HAP-1 (cell line): Measurements from ENCODE around the gene MRNIP.
"Not testable (repeated sequence)": the region's sequence is repeated elsewhere in the genome, so short reads cannot be mapped to it uniquely, and the experiment has no call there.

Experiments used
- DNase-seq, 2 experiments: peaks; one replicate each; pipeline ENCODE4 v3.0.0-alpha.2; 2016 to 2020; ENCODE audit warnings: low spot score in 2 of 2
- H3K27me3 ChIP-seq: fragments of 250-450 bp; sonication (Bioruptor Pico); 2 replicates; pipeline ENCODE4 v1.5.1; 2020; ENCODE audit warnings: low read depth, mild to moderate bottlenecking, moderate library complexity
- H3K36me3 ChIP-seq: fragments of 250-450 bp; sonication (Bioruptor Pico); replicated peaks from 2 replicates; pipeline ENCODE4 v1.5.1; 2020; ENCODE audit warnings: mild to moderate bottlenecking
- H3K4me1 ChIP-seq: fragments of 250-450 bp; sonication (Bioruptor Pico); 2 replicates; pipeline ENCODE4 v1.5.1; 2020; ENCODE audit warnings: mild to moderate bottlenecking
- H3K4me3 ChIP-seq: fragments of 250-450 bp; sonication (Bioruptor Pico); 2 replicates; pipeline ENCODE4 v1.5.1; 2020; ENCODE audit warnings: mild to moderate bottlenecking, moderate library complexity
- H3K9me3 ChIP-seq: fragments of 250-450 bp; sonication (Bioruptor Pico); 2 replicates; pipeline ENCODE4 v1.5.1; 2020; ENCODE audit warnings: mild to moderate bottlenecking, moderate library complexity
- in situ Hi-C: fragments of 300-500 bp; cut with MboI; formaldehyde crosslinking; loops from 3 replicates; pipeline ENCODE4 v1.14.3; 2020; ENCODE audit warnings: low sequenced_read_pairs, inconsistent platforms, mixed read lengths

The MRNIP gene

GRCh38 chr5:179880066-179880650 is 21.5 kb upstream of the MRNIP start:
- H3K9me3 ChIP-seq: peaks cover 9% of the 10 kb centered on the region
- no peaks in the 10 kb centered on the region for H3K4me1 ChIP-seq
- in situ Hi-C loops: no loop called here
- peaks cover 55% of the 10 kb centered on the region for H3K36me3 ChIP-seq
- no peak for DNase-seq
- no peak overlapping the region for H3K4me3 ChIP-seq
- no peaks in the 10 kb centered on the region for H3K27me3 ChIP-seq

GRCh38 chr5:179879690-179880010 is 21.0 kb upstream of the MRNIP start:
- Histone ChIP-seq H3K4me3 (no peak overlapping the region), H3K9me3 (peaks cover 9% of the 10 kb centered on the region), H3K36me3 (peaks cover 55% of the 10 kb centered on the region), H3K4me1 (no peaks in the 10 kb centered on the region), H3K27me3 (no peaks in the 10 kb centered on the region)
- DNase-seq: no peak
- in situ Hi-C loops: no loop called here

- Histone ChIP-seq H3K27me3 (no peaks in the 10 kb centered on the region), H3K9me3 (peaks cover 9% of the 10 kb centered on the region), H3K36me3 (peaks cover 55% of the 10 kb centered on the region), H3K4me3 (no peak overlapping the region), H3K4me1 (no peaks in the 10 kb centered on the region)
- in situ Hi-C loops: no loop called here
- no peak for DNase-seq
These were observed 20.5 kb upstream of the MRNIP start for GRCh38 chr5:179879003-179879689.

GRCh38 chr5:179878222-179879002 is 19.8 kb upstream of the MRNIP start:
- H3K27me3 ChIP-seq: no peaks in the 10 kb centered on the region
- H3K36me3 ChIP-seq: peaks cover 59% of the 10 kb centered on the region
- H3K4me3 ChIP-seq: no peak overlapping the region
- DNase-seq: no peak
- in situ Hi-C loops: no loop called here
- H3K4me1 ChIP-seq: no peaks in the 10 kb centered on the region
- H3K9me3 ChIP-seq: peaks cover 9% of the 10 kb centered on the region

GRCh38 chr5:179876610-179876952 is 18.0 kb upstream of the MRNIP start:
- no peaks in the 10 kb centered on the region for H3K4me1 ChIP-seq
- in situ Hi-C loops: no loop called here
- peaks cover 60% of the 10 kb centered on the region for H3K36me3 ChIP-seq
- H3K4me3 ChIP-seq: no peak overlapping the region
- no peaks in the 10 kb centered on the region for H3K9me3 ChIP-seq
- H3K27me3 ChIP-seq: no peaks in the 10 kb centered on the region
- DNase-seq: no peak

- Histone ChIP-seq H3K27me3 (no peaks in the 10 kb centered on the region), H3K4me1 (peaks cover under 1% of the 10 kb centered on the region; the same call in 1 of the 2 replicates), H3K9me3 (no peaks in the 10 kb centered on the region), H3K4me3 (no peak overlapping the region), H3K36me3 (peaks cover 62% of the 10 kb centered on the region)
- no peak for DNase-seq
- in situ Hi-C loops: no loop called here
These were observed 17.4 kb upstream of the MRNIP start for GRCh38 chr5:179875741-179876609.

- Histone ChIP-seq H3K9me3 (no peaks in the 10 kb centered on the region), H3K27me3 (no peaks in the 10 kb centered on the region), H3K36me3 (peaks cover 72% of the 10 kb centered on the region), H3K4me1 (peaks cover 3% of the 10 kb centered on the region; the same call in 1 of the 2 replicates), H3K4me3 (no peak overlapping the region)
- in situ Hi-C loops: no loop called here
- no peak for DNase-seq
These were observed 16.1 kb upstream of the MRNIP start for GRCh38 chr5:179874536-179875292.

GRCh38 chr5:179874136-179874535 is 15.5 kb upstream of the MRNIP start:
- peaks cover 76% of the 10 kb centered on the region for H3K36me3 ChIP-seq
- in situ Hi-C loops: no loop called here
- no peaks in the 10 kb centered on the region for H3K9me3 ChIP-seq
- H3K27me3 ChIP-seq: no peaks in the 10 kb centered on the region
- H3K4me3 ChIP-seq: no peak overlapping the region
- no peak for DNase-seq
- H3K4me1 ChIP-seq: peaks cover 3% of the 10 kb centered on the region; the same call in 1 of the 2 replicates

GRCh38 chr5:179873588-179874110 is 15.0 kb upstream of the MRNIP start:
- Histone ChIP-seq H3K4me3 (no peak overlapping the region), H3K4me1 (peaks cover 3% of the 10 kb centered on the region; the same call in 1 of the 2 replicates), H3K27me3 (no peaks in the 10 kb centered on the region), H3K9me3 (no peaks in the 10 kb centered on the region), H3K36me3 (peaks cover 76% of the 10 kb centered on the region)
- in situ Hi-C loops: no loop called here
- DNase-seq: no peak

- Histone ChIP-seq H3K4me1 (peaks cover 3% of the 10 kb centered on the region; the same call in 1 of the 2 replicates), H3K4me3 (no peak overlapping the region), H3K9me3 (no peaks in the 10 kb centered on the region), H3K27me3 (no peaks in the 10 kb centered on the region), H3K36me3 (peaks cover 78% of the 10 kb centered on the region)
- no peak for DNase-seq
- in situ Hi-C loops: no loop called here
These were observed 14.4 kb upstream of the MRNIP start for GRCh38 chr5:179872828-179873575.

- H3K27me3 ChIP-seq: no peaks in the 10 kb centered on the region
- H3K4me3 ChIP-seq: no peak overlapping the region
- DNase-seq: no peak
- H3K9me3 ChIP-seq: no peaks in the 10 kb centered on the region
- in situ Hi-C loops: no loop called here
- peaks cover 74% of the 10 kb centered on the region for H3K36me3 ChIP-seq
- peaks cover 3% of the 10 kb centered on the region; the same call in 1 of the 2 replicates for H3K4me1 ChIP-seq
These were observed 13.6 kb upstream of the MRNIP start for GRCh38 chr5:179872055-179872827.

GRCh38 chr5:179871533-179871932 is 12.9 kb upstream of the MRNIP start:
- in situ Hi-C loops, H3K4me1 ChIP-seq, H3K4me3 ChIP-seq, DNase-seq, H3K27me3 ChIP-seq, H3K9me3 ChIP-seq: not testable (repeated sequence)
- peaks cover 79% of the 10 kb centered on the region for H3K36me3 ChIP-seq
